HG03108 (cell line): ENCODE data around the gene VIT.
"Not testable (repeated sequence)": the region's sequence is repeated elsewhere in the genome, so short reads cannot be mapped to it uniquely, and the experiment has no call there.

Experiments
- ATAC-seq: cut with Tn5 transposase; IDR thresholded peaks from one replicate; pipeline ENCODE4 v1.9.1; 2021; ENCODE audit warnings: moderate library complexity; ENCODE audit not compliant: unreplicated experiment

Gene VIT

DNA sequence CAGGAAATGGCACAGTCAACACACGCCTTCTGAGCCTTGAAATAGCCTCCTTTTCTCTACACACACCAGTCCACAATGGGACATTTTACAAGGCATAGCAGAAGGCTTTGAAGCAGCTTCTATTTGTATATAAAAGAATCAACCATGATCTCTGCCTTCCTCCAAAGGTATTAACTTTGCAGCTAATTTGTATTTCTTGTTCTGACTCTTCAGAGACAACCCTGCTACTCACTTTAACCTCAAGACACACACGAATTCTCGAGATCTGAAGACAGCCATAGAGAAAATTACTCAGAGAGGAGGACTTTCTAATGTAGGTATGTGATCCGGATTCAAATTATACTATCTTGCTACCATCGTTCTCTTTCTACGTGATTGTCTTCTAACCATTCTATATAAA, 104.6 kb downstream of the VIT start:
- ATAC-seq, result no peak

DNA sequence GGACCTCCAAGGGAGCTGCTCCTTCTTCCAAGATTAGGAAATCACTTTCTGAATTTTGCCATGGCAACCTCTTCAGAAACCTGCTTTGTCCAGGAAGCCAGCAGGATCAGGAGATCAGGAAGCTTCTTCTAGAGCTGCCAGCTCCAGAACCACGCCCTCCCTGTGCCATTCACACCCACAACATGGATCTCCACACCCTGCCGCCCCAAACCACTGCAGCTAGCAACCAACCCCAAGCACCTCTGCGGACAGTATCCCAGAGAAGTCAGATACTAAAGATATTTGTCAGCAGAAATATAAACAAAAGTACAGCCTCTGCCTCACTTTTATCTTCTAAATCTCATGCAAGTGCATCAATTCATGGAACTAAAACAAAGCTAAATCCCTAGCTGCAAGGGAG, 106.4 kb downstream of the VIT start:
- no peak for ATAC-seq

DNA sequence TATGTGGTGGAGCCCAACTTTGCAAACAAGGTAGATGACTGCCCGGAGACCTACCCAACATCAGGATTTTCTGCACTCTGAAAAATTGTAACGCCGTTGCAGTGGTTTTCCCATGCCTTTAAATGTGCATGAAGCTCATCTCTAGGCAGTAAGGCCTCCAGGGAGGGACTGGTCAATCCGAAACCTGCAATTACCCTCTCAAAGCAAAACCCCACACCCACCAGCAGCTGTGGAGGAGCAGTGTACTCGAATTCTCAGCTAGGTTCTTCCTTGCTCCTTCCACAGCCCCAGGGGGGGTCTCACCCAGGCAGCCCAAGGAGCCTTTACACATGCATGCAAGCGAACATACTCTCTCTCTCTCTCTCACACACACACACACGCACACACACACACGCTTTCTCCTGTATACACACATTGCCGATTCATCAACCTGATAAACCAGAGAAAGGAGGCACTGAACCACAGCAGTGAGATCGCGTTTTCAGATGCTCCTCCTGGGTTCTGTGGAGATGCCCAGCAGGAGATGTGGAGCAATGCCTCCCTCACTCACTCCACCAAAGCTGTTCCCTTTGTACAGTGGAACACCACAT, 109.2 kb downstream of the VIT start:
- no peak for ATAC-seq

DNA sequence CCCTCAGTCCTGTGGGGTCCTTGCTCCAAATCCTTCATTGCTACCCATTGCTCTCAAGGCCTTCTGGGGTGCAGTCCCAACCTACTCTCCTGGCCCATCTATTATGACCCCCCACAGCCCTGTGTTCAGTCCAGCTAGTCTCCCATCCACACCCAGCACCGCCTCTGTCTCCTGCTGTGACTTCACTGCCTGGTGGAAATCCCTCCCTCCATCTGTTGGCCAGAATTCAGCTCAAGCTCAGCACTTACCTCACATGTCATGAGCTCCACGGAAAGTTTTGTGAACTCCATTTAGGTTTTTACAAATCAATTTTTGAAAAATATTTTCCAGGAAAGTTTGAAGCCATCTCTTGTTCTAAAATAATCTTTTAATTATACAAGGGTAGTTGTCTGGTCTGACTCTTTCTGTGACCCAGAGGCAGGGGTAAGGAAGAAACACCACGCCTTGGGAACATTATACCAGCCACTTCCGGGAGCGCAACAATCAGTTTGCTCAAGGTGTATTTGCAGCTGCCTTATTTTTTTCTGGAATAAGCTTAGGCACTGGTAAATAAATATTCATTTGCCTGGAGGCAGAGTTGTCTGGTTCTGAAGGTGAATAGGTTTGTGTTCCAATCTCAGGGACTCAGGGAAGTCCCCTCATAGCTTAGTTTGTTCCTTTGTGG, 110.8 kb downstream of the VIT start:
- ATAC-seq, result no peak

DNA sequence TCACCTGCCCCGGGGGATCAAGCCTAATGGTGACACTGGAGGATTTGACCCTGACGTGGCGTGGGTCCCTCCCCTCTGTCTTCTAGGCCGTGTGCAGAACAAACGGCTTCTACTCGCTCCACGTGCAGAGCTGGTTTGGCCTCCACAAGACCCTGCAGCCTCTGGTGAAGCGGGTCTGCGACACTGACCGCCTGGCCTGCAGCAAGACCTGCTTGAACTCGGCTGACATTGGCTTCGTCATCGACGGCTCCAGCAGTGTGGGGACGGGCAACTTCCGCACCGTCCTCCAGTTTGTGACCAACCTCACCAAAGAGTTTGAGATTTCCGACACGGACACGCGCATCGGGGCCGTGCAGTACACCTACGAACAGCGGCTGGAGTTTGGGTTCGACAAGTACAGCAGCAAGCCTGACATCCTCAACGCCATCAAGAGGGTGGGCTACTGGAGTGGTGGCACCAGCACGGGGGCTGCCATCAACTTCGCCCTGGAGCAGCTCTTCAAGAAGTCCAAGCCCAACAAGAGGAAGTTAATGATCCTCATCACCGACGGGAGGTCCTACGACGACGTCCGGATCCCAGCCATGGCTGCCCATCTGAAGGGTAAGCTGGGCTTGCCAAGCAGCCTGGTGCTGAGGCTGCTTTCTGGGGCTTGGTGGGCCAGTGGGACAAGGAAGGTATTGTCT, 112.0 kb downstream of the VIT start:
- ATAC-seq, result no peak

DNA sequence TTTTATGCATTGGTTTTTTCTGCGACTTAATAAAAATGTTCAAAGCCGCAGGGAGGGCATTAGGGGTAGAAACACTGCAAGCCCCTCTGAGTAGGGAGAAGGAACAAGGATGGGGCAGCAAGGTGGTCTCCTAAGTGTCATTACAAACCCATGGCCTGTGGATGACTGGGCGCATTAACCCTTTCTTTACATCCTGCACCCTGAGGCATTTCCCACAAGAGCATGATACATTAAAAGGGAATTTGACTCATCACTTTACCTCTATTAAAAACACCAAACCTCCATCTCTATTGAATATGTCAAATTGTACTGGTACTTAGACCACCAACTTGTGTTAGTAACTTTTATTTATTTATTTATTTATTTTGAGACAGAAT, 112.5 kb downstream of the VIT start:
- ATAC-seq, result no peak

DNA sequence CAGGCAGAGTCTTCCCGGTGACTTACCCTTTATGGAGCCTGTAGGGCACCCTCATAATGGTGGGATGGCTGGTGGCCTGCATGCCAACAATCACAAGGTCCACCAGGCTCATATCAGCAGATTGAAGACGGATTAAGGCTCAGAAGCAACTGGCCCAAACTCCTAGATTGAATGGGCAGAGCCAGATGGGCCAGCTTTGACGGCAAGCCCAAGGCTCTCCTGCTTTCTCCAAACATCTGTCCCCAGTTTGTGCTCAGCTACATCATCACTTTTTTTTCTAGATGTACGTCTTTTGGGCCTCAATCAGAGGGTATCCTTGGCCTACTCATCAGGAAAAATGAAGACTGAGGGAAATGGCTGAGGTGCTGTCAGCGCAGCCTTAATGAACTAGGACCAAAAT, 114.6 kb downstream of the VIT start:
- no peak for ATAC-seq

DNA sequence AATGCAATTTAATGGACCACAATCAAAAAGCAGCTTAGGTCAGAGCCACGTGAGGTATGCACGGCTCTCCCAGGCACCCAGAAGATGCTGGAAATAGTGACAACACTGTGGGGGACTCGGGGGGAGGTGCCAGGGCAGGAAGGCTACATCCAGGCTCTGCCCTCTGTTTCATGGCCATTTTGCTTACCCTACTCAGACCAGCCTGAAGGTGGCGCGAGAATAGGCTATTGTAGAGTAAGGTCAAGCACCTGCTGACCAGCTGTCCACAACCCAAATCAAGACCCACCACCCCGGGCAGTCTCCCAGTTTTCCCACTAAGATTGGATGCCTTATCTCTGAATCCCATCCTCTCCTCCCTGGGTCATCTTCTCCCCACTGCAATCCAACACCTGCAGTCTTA, 115.7 kb downstream of the VIT start:
- ATAC-seq, result no peak

DNA sequence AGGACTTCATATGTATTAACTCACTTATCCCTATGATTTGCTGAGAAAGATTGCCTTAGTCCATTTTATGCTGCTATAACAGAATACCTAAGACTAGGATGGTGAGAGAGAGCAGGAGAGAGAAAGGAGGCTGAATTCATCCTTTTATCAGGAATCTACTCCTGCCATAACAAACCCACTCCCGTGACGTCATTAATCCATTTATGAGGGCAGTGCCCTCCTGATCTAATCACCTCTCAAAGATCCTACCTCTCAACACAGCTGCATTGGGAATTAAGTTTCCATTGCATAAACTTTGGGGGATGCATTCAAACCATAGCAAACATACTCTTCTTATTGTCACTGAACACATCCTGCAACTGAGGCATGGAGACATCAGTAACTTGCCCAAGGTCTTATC, 122.0 kb downstream of the VIT start:
- ATAC-seq, result no peak

DNA sequence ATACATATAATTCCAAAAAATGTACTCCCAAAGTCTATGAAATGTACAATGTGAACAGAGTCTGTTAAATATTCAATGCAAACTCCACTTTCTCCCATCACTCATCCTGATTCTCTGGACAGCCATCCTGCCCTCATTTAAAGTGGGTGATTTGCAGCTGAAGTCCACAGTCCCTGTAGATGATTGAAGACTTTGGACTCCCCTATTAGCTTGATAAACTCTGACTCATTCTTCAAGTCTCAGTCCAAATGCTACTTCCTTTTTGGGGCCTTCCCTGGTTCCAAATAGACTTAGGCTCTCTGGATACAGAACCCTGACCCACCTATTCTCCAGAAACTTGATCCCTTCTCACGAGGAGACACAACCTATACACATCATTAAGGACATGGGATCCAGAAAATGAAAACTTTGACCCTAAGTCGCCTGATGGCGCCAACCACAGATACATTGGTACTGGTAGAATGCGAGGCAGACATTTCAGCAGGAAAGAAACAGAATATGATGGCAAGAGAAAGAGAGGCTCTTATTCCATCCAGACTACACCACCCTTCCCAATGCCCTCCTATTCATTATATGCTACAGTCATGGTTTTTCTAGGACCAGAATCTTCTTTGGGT, 122.7 kb downstream of the VIT start:
- no peak for ATAC-seq

DNA sequence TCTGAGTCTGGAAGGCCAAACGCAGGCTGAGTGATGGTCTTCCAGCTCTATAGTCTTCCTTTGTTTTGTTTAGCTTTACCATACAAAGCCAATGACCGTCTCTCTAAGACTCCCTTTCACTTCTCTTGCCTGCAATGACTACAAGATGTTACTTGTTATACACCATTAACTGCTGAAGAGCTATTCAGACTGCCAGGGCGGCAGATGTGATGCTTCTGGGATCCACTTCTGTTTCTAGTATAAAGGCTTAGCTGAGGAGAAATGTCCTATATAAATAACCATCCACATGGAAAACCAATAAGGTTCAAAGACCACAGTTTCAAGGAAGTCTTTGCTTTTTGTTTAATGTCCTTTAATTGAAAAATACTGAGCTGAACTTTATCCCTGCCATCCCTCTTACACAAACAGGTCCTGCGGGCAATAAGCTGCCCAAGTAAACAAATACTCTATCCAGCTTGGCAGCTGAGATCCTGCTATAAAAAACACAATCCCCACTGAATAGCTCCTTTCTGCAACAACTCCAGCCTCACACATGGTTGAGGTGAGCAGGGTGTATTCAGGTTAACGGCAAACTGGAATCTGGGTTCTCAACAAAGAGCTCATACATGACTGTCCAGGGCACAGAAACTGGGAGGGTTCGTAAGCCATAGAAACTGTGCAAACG, 124.6 kb downstream of the VIT start:
- no peak for ATAC-seq

DNA sequence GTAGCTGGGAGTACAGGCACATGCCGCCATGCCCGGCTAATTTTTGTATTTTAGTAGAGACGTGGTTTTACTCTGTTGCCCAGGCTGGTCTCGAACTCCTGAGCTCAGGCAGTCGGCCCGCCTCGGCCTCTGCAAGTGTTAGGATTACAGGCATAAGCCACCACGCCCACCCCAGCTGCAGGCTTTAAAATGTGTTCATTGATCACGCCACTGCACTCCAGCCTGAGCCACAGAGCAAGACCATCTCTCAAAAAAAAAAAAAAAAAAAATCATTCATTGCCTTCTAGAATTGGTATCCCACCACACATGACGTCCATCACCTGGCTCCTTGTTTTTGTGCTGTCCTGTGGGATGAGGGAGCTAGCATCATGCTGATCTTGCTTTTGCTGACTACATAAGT, 127.4 kb downstream of the VIT start:
- ATAC-seq, result no peak

DNA sequence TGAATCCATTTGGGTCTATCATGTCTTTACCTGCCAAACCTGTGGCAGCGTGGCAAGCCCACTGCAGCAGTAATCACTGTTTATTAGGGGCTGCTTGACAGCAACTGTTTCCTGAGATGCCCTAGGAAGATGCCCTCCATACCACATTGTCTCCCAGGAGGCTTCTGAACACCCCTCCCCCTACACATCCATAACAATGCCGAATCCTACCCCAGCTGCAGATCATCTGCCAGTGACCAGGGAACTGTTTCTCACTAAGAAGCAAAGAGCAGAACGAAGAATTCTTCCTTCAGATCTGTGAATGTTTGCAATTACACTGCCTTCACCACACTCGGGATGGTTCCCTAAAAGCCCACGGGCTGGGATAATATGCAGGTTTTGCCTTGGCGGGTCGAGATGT, 127.8 kb downstream of the VIT start:
- no peak for ATAC-seq

DNA sequence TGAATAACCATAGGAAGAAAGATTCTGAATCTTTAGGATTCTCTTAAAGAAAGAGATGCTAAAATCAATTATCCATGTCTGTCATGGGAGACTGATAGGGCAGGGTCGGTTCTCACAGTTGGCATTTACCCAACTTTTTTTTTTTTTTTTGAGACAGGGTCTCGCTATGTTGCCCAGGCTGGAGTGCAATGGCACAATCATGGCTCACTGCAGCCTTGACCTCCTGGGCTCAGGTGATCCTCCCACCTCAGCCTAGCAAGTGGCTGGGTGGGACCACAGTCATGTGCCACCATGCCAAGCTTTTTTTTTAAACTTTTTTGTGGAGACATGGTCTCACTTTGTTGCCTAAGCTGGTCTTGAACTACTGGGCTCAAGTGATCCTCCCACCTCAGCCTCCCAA, 128.2 kb downstream of the VIT start:
- ATAC-seq, result not testable (repeated sequence)

DNA sequence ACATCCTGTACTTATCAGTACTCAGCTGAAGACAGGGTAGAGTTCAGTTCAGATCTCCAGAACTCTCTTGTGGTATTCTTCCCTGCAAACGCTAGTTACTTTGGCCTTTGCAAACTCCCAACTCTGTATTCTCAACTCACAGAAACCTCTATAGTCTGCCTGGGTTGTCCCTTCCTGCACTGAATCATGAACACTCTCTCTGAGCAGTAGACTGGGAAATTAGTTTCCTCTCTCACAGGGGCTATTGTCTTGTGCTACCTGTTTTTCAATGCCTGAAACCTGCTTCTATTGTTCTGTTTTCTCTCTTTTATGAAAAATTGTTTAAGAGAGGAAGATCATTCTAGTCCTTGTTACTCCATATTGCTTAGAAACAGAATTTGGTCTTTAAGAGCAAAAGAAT, 134.7 kb downstream of the VIT start:
- ATAC-seq, result no peak

DNA sequence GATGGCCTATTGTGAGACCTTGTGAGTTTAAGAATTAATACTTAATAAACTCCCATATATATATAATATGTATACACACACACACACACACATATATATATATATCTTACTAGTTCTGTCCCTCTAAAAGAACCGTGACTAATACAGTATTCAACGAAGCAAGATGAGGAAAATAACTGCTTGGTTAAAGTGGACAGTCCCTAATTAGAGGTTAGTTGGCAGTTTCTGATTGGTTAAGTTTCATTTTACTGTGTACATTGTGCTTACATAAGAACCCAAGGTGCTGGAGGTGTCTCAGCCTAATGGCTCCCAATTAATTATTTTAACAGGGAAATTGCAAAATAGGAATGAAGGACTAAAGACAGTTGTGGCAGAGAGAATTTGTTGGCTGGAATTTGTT, 137.7 kb downstream of the VIT start:
- ATAC-seq, result no peak

DNA sequence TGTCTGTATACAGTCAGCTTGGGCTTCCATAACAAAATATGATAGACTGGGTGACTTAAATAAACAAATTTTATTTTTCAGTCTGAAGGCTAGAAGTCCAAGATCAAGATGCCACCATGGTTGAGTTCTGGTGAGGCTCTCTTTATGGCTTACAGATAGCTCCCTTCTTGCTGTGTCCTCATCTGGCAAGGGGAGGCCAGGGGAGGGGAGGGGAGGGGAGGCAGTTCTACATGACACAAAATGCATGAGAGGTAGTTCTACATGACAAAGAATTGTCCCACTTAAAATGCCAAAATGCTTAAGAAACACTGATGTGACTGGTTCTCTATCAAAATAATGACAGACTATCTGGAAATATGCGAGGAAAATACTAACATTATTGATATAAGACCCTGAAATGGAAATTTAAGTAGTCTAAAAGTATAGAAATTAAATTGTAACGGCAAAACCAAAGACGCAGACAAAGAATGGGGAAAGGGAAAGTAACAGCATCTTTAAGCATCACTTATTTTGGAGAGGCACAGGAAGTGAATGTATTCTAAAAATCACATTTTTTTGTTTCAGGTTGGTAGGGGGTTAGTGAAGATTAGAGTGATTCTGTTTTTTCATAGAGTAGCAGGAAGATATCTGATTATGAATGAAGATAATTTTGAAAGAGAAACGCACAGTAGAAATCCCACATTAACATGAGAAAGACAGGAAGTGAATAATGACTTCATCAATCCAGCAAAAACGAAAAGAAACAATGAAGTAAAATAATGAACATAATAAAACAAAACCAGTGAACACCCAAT, 138.4 kb downstream of the VIT start:
- ATAC-seq, result no peak

DNA sequence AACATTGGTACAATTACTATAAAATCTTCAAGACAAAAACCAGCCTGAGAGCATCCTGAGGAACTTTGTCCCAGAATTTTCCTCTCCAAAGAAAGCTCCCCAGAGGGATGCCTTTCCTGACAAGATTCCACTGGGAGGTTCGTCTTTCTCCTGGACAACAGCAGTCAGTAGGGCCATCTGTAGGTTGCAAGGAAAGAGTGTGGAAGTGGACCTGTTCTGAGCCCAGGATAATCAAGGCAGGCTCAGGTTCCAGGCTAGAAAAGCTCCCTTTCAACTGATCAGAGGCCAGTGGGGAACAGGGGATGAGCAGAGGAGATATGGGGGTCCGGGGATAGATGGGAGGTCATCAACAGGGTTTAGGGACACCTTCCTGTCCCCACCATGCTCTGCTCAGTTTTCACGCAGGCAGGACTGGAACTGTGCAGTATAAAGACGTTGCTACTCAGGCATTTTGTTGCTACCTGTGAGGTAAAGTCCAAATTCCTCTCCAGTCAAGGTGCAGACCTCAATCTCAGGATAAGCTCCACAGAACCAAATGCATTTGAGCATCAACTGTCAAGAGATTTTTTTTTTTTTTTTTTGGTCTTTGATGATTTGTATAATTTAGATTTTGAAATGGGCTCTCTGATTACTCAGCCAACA, 143.6 kb downstream of the VIT start:
- no peak for ATAC-seq

DNA sequence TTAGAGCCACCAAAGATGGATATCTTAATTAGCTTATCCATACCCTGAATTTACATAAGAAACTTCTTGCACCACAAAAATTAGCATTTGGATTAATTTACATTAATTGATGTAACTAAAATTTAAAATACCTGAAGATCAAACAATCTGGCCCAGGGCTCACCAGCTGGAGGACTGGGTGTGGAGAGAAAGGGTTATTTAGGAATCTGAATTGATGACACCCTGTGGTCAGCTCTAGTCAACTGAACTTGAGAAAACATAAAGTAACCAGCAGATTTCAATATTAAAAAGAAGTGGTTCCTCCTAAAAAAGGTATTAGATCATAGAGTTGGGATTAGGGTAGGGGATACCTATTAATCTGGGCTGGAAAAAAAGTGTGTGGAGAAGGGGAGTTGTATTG, 147.3 kb downstream of the VIT start:
- no peak for ATAC-seq

DNA sequence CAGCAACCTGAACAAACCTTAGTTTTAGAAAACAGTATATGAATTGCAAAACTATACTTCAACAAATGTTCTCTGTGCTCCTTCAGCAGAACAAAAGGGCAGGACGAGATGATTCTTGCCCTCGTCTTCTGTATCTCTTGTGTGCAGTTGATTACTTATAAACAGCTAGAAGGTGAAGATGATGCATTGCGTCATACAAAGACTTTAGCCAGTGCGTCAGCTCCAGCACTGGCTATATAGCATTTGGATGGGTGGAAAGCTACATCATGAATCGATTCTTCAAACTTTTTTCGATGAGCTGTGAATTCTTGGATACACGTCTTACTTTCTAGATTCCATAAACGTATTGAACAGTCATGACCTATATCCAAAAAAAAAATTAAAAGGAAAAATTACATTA, 152.8 kb downstream of the VIT start:
- ATAC-seq, result no peak
